GM21381 (cell line): ENCODE measurements around the gene MLLT1.

Experiments
- ATAC-seq: cut with Tn5 transposase; IDR thresholded peaks from one replicate; pipeline ENCODE4 v1.9.1; 2021; ENCODE audit warnings: mild to moderate bottlenecking, moderate library complexity; ENCODE audit not compliant: unreplicated experiment

MLLT1 gene

DNA sequence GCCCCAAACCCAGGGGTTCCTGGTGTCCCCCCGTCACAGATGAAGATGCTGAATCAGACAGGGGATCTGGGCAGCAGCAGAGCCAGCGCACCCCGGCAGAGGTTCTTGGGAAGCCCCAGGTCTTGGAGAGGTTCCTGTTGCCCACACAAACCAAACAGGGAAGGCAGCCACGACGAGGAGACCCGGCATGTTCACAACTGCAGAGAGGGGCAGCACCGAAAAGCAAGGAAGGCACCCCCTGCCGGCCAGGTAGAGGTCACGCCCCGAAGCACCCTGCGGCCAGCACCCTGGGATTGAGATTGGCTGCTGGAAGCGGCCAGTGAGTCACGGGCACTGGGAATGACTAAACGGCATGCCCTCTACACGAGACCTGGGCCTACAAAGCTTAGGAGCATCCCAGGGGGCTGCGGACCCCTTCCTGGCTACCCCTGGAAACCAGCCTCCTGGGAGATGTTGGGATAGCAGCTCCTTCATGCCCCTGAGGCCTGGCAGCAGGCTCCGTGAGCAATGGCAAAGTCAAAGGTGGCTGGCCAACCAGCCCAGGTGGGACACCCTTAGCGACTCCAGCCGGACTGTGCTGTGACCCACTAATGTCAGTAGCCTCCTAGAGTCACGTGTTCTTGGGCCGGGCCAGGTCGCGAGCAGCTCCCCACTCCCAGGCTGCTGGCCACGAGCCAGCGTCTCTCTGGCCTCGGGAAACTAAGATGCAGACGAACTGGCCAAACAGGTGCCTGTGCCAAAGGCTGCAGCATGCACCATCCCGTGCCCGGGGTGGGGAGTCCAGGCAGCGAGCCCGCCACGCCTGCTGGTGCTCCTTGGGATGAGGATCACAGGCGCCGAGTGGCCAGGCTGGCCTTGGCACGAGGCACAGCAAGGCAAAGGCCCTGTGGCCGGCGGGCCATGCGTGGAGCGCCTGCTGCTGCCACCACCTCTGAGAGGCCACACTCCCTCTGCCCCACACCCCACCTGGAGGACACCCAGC lies 43.2 kb downstream of the MLLT1 start:
- no peak for ATAC-seq

- no peak for ATAC-seq
These were observed 44.5 kb downstream of the MLLT1 start for GRCh38 chr19:6235031-6235951.

DNA sequence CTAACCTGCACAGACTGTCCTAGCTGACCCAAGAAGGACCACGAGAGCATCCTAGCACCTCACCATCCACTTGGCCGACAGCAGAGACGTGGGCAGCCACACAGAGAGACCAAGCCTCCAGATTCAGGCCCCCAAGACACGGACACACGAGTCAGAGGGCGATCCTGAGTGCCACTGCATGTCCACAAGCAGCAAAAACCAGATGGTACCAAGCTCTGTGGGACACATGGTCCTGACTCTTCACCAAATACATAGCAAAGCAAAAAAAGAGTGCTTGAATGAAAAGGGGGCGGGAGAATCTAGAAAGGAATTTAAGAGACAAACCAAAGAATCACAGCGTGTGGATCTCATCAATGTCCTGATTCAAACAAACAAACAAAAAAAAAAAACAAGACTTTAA lies 45.2 kb downstream of the MLLT1 start:
- no peak for ATAC-seq

- ATAC-seq, result no peak
These were observed 45.8 kb downstream of the MLLT1 start for GRCh38 chr19:6233827-6234511.

GRCh38 chr19:6233056-6233826 lies 46.5 kb downstream of the MLLT1 start:
- no peak for ATAC-seq

GRCh38 chr19:6232601-6233055 lies 47.1 kb downstream of the MLLT1 start:
- ATAC-seq, result no peak

GRCh38 chr19:6230991-6231448 lies 48.8 kb downstream of the MLLT1 start:
- no peak for ATAC-seq

DNA sequence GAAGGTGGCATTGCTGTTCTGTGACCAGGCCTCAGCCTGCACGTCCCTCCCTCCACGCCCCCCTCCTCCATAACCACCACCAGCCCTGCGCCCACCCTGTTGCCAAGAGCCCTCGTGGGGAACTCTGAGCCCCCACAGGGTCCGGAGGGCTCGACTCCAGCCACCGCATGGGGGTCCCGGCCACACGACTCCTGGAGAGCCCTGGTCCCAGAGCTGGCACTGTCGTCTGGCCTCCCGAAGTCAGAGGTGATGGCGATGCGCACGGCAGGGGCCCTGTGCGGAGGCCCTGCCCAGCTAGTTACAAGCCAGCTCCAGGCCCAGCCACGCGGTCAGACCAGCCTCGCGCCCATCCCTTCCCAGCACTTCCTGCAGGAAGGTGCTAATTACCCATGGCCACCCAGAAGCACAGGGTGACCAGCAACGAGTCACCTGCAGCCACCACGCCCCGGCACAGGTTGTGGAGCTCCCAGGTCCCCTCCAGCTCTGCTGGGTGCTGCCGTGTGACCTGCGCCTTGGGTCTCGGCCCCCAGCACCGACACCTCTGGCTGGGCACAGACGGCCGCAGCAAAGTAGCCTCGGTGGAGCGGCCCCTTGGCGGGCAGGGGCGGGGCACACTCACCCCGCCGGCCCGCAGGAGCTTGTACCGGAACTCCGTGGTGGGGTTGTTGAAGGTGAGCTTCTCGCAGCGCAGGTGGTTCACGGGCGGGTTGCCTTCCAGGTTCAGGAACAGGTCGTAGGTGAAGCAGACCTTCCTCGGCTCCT lies 49.6 kb downstream of the MLLT1 start:
- ATAC-seq, result no peak

DNA sequence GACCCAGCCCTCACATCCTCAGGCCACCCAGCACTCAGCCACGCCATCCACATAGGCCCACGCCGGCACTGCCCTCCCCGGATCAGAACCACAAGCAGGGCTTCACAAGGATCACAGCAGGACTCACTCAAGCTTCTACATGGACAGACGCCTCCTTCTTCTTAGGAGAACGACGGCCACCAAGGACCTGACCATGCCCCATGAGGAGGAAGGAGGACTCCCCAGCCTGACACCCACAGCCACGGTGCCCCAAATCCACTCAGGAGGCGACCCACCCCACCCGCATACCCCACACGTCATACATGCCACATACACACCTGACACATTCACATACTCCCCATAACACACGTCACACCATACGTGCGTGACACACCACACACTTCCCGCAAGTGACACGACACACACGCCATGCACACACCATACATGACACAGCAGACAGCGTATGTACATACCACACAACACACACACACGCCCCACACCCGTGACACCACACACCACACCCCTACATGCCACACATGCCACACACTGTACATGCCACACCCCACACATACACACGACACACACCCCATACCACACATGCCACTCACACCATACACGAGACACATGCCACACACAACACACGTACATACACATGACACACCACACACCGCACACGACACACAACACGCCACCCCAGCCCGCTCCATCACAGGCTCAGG lies 50.4 kb downstream of the MLLT1 start:
- no peak for ATAC-seq

- ATAC-seq, result no peak
These were observed 51.1 kb downstream of the MLLT1 start for GRCh38 chr19:6228551-6229215.

- no peak for ATAC-seq
These were observed 51.8 kb downstream of the MLLT1 start for GRCh38 chr19:6227936-6228325.

DNA sequence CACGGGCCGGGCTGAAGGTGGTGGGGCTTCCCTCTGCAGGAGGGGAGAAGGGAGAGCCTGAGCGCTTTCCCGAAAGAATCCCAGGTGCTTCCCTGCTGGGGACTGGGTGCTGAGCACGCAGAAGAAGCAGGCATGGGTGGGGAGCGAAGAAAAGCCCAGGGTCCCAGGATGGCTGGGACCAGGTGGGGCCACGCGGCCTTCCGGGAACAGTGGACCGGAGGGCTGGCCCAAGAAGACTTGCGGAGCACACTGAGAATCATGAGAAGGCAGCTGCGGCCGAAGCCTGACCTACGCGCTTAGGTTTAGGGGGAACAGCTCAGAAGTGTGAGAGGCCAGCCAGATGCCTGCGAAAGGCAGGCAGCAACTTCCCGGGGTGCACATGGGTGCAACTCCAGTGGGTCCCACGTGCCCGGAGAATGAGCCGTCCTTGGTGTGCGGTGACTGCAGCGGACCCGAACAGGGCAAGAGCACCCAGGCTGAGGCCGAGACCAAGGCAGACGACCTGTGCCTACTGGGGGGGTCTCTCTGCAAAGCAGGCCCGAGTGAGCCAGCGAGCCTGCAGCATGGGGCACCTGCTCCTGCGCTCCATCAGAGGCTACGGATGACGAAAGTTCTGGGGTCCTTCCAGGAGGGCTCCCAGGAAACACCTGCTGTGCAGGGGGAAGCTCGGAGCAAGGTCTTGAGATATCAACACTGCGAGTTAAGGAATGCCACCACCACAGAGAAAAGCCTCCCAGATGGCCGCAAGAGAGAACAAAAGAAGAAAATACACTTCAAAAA lies 52.4 kb downstream of the MLLT1 start:
- ATAC-seq, result no peak

DNA sequence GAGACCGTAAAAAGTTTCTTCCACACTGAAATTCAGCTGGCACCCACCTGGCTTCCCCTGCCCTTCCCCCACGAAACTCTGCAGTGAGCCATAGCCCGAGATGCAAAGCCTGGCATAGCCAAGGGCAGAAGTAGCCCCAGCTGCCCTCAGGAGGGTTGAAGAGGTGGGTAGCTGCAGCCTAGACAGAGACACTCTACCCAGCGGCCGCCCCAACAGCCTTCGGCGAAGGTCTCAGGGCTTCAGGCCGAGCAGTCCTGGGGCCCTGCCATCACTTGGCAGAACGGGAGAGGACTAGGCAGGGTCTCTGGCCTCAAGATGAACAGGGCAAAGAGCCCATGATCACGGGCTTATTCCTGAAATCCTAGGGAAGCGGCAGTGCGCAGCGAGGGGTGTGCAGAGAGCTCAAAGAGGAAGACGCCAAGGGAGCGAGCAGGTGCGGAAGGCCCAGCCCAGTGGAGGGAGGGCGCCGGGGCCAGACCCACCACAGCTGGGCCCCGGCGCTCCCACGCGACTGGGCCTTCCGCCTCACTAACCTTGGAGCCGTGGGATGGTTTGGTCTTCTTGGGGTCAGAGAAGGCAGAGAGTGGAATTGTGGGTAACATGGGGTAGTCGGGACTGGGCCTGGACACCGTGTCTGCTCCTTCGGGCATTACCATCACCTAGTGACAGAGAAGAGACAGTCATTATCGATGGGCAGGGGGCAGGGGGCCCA lies 53.2 kb downstream of the MLLT1 start:
- no peak for ATAC-seq

- ATAC-seq, result no peak
These were observed 53.8 kb downstream of the MLLT1 start for GRCh38 chr19:6226012-6226411.

GRCh38 chr19:6225232-6225865 lies 54.4 kb downstream of the MLLT1 start:
- no peak for ATAC-seq

DNA sequence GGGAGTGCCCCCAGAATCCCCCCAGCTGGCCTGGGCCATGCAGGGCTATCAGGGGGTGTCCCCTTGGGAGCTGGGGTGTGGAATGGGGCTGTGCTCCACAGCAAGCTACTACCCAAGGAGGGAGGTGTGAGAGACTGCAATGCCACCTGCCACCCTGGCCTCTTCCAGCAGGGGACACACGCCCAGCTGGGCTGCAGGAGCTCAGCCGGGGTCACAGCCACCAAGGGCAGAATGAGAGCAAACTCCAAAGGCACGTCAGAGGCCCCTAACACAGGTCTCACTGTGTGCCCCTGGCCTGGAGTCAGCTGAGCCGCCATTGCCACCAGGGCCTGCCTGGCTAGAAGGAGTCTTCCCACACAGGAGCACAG lies 55.5 kb downstream of the MLLT1 start:
- no peak for ATAC-seq
